H4 (cell line): ENCODE results near the gene PPP1R12B. TPM values are rescaled to one million over a fixed set of nuclear protein-coding genes. Genes with fewer than 3 reads are reported as not detected.
"Not testable (repeated sequence)": the region's sequence is repeated elsewhere in the genome, so short reads cannot be mapped to it uniquely, and the experiment has no call there.

ENCODE experiments used
- DNase-seq: peaks from one replicate; pipeline ENCODE4 v3.0.0-alpha.2; 2015; ENCODE audit warnings: low spot score
- total RNA-seq: library from RNA; depleted of rRNA; stranded (reverse); fragments of >200 nt; shearing (Covaris generic); gene quantifications from 2 replicates; pipeline ENCODE4 v1.2.3, GENCODE V29; 2014

PPP1R12B gene
- total RNA-seq, 1 experiment from 2014 or later = 5.7 TPM

- DNase-seq = no peak
These were observed 868 bp downstream of the PPP1R12B start for GRCh38 chr1:202349206-202349928.

DNA sequence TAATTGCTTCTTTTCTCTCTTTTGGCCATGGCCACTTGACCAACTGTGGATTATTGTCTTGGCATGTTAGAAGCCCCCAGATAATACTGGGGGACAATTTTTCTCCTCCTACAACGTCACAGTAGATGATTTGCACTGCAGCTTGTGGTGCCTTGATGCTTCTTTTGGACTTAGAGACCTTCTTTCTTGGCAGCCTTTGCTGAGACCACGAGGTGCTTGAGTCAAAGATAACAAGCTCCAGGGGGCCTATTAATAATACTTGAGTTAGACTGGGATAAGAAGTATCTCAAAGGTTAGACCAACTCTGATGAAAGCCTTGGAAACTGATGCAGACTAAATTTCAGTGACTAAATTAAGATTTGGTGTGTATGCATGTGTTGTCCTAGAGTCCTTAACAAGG, 3.2 kb downstream of the PPP1R12B start:
- DNase-seq = no peak

GRCh38 chr1:202352583-202353197, 4.2 kb downstream of the PPP1R12B start:
- DNase-seq = not testable (repeated sequence)

GRCh38 chr1:202355944-202356553, 7.5 kb downstream of the PPP1R12B start:
- DNase-seq = no peak

GRCh38 chr1:202357506-202357905, 9.0 kb downstream of the PPP1R12B start:
- DNase-seq = no peak

DNA sequence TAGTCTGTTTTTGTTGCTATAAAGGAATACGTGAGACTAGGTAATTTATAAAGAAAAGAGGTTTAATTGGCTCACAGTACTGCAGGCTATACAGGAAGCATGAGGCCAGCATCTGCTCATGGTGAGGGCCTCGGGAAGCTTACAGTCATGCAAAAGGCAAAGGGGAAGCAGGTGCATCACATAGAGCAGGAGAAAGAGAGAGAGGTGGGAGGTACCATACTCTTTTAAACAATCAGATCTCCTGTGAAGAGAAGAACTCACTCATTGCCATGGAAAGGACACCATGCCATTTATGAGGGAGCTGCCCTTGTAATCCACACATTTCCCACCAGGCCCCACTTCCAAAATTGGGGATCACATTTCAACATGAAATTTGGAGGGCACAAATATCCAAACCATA, 12.7 kb downstream of the PPP1R12B start:
- no peak for DNase-seq

DNA sequence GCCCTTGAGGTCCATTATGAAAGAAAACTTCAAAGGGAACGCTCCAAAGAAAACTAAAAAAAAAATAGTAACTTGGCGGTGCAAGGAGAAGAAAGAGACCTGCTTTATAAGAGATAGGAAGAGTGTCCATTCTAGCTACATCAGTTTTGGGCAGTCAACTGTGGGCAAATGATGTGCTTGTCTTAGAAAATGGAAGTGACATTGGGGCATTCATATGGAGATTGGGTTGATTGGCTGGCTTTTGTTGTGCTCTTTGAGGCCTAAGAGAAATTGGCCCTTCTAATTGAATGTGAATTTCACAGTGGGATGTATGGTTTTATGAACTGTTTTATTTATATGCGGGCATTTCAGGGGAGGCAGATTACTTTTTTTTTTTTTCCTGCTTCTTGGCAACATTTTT, 13.2 kb downstream of the PPP1R12B start:
- no peak for DNase-seq

- no peak for DNase-seq
These were observed 13.7 kb downstream of the PPP1R12B start for GRCh38 chr1:202362212-202362611.

DNA sequence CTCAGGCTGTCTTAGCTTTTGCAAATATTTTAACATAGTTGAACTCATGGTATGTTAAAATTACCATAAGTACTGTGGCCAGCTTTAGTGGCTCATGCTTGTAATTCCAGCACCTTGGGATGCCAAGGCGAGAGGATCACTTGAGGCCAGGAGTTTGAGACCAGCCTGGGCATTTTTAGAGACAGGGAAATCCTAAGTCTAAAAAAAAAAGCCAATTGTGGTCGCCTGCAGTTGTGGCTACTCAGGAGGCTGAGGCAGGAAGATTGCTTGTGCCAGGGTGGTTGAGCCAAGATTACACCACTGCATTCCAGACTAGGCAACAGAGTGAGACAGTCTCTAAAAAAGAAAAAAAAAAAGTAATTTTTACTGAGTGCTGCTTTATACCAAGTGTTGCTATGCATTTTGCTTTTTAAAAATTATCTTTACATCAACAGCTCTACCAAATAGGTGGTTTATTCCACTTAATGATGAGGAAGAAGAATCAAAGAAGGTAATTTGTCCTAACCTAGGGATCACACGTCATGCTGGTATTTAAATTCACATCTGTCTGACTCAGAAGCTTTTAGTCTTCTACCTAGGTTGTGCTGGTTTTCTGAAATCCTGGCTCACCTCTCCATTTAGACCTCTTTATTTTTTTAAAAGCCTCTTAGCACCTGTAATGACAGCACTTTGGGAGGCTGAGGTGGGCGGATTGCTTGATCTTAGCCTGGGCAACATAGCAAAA, 16.8 kb downstream of the PPP1R12B start:
- DNase-seq = peak; percentile 58

DNA sequence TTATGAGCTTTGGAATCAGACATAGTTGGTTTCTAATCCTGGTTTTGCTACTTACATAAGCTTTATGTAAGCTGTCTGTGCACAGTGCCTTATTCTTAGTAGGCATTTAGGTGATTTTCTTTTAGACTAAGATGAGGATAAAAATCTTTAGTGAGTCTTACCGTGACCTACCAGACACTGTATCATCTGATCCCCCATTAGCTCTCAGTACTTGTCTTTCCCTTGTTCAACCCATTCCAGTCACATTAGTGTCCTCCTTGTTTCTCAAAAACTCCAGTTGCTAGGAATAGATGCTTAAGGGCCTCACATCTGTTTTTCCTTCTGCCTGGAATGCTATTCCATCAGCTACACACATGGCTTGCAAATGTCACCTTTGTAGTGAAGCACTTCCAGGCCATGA, 18.8 kb downstream of the PPP1R12B start:
- no peak for DNase-seq

DNA sequence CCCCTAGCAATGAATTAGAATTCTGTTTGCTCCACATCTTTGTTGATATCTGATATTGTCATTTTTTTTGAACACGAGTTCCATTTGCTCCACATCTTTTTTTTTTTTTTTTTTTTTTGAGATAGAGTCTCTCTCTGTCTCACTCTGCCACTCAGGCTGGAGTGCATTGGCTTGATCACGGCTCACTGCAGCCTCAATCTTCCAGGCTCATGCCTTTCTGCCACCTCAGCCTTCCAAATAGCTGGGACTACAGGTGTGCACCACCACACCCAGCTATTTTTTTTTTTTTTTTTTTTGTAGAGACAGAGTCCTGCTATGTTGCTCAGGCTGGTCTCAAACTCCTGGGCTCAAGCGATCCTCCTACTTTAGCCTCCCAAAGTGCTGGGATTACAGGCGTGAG, 22.4 kb downstream of the PPP1R12B start:
- DNase-seq = not testable (repeated sequence)

DNA sequence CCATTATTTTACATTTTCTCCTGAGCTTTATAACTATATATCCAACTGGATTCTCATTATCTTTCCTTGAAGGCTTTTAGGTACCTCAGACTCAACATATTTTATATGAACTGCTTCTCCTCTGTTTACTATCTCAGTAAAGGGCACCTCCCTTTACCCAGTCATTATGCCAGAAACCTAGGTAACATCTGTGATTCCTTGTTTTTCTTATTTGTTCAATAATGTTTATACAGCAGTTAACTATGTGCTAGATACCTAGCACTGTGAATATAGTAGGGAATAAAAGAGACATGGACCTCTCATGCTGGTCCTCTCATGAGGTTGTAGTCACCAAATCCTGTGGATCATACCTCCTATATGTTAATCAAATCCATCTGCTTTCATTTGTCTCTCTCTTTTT, 25.6 kb downstream of the PPP1R12B start:
- DNase-seq = no peak

GRCh38 chr1:202375175-202375574, 26.7 kb downstream of the PPP1R12B start:
- DNase-seq = not testable (repeated sequence)

DNA sequence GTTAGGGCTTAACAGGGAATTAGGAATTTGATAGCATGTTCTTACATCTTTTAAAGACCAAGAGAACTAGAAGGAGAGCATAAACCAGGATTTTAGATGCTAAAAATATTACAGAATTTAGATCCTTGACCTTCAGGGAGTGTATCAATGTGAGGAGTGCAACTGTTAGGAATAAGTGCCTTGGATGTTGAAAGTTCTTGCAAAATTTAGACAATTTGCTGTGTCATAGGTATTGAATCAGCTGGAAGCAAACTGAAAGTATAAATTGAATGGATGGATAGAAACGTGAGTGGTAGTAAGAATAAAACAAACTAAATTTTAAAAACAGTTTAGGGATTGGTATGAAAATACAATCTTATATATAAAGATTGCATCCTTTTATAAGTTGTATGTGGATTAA, 27.7 kb downstream of the PPP1R12B start:
- DNase-seq = peak; percentile 14

DNA sequence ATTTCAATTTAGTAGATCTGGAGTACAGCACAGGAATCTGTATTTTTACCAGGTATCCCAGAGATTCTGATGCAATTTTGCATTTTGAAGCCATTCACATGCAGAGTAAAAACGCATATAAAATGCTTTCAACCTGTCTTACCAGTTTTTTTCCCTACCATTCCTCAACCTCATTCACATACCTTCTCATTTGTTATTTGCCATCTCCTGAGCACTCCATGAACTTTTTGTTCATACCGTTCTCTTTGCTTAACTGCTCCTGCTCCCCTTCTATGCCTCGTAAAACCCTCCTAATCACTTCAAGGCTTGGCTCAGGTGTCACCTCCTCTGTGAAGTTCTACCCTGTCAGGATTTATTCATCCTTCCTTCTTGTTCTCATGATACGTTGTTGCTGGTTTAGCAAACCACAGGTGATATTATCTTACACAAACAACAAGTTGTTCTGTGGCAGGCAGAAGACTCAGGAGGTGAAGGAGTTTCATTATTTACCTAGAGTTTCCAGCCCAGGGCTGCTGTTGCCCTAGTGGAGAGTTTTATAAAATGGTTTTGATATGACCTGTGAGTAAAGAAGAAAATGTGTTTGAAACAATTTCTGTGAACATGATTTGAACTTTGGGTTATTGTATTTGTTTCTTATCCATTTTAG, 31.5 kb downstream of the PPP1R12B start:
- DNase-seq = peak; percentile 6

GRCh38 chr1:202380535-202380934, 32.0 kb downstream of the PPP1R12B start:
- not testable (repeated sequence) for DNase-seq

GRCh38 chr1:202381867-202382266, 33.4 kb downstream of the PPP1R12B start:
- DNase-seq = not testable (repeated sequence)

GRCh38 chr1:202395831-202396230, 47.3 kb downstream of the PPP1R12B start:
- DNase-seq = not testable (repeated sequence)

DNA sequence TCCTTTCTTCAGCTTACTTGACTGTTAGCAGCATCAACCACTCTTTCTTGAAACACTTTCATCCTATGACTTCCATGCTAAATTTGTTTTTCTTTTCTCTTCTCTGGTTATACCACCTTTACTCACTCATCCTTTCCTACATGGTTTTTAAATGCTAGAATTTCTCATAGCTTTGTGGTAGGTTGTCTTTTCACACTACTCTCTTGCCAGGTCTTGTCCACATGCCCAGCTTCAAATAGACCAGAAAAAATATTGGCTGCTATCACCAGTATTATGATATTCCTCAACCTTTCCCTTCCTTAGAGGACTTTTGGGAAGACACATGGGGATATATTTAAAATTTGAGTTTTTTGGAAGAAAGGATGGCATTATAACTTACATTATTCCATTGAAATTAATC, 48.8 kb downstream of the PPP1R12B start:
- no peak for DNase-seq

DNA sequence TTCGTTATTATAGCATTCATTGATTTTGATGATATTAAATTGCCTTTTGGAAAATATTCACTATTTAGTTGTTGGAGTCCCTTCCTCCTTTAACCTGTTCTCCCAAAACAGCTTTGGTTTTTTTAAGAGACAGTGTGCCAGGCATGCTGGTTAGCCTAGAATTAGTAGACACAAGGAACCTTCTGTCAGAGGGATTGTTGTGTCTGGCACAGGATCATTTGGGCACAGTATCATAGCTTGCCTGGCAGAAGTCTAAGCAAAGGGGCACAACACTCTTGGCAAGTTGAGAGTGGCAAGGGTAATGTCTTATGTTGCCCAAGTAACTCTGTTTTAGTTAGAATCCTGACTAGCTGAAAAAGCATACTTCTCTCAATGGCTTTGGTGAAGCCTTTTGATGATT, 49.9 kb downstream of the PPP1R12B start:
- DNase-seq = not testable (repeated sequence)

DNA sequence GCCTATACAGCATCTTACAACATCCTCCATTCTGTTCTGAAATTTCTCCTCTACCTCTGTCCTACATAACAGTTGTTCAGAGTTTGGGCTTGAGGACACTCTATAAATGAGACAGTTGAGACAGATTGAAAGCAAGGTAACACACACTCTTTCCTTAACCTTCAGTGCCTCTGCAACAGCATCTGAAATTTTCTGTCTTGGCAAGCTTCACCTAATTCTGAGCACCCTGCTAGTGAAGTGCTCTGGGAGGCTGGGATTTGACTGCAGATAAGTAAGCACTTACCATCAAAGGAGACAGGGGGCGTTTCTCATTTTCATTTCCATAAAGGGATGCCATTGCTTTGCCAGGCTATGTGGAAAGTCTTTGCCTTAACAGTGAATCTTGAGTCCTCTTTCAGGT, 53.3 kb downstream of the PPP1R12B start:
- not testable (repeated sequence) for DNase-seq

DNA sequence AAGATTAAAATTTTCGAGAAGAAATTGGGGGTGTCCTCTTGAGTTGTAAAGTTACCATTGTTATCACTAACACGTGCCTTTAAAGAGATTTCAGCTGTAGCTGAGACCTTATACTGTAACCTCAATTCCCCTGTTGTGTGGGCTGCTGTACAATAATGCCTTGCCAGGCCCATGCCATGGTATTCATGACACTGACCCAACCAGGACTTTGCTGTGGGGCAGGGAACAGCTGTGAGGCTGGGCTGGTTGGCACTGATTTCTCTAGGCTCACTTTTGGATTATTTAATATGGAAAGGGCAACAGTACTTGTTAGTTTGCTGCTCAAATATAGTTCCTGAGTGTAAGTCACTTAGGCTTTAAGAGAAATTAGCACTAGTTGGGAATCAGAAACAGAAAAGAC, 54.9 kb downstream of the PPP1R12B start:
- not testable (repeated sequence) for DNase-seq
